ENCODE results near the gene ZNF414.

- TF ChIP-seq, protein P1, sequence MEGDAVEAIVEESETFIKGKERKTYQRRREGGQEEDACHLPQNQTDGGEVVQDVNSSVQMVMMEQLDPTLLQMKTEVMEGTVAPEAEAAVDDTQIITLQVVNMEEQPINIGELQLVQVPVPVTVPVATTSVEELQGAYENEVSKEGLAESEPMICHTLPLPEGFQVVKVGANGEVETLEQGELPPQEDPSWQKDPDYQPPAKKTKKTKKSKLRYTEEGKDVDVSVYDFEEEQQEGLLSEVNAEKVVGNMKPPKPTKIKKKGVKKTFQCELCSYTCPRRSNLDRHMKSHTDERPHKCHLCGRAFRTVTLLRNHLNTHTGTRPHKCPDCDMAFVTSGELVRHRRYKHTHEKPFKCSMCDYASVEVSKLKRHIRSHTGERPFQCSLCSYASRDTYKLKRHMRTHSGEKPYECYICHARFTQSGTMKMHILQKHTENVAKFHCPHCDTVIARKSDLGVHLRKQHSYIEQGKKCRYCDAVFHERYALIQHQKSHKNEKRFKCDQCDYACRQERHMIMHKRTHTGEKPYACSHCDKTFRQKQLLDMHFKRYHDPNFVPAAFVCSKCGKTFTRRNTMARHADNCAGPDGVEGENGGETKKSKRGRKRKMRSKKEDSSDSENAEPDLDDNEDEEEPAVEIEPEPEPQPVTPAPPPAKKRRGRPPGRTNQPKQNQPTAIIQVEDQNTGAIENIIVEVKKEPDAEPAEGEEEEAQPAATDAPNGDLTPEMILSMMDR (IDR thresholded peaks at IDR 0.05; ENCODE audit: low read length), result no peak
- no peak for TF ChIP-seq EZH2 (IDR thresholded peaks at IDR 0.05; ENCODE audit: borderline replicate concordance, low read length)
These were observed 14.5 kb upstream of the ZNF414 start for GRCh38 chr19:8528500-8528899.
